ENCODE measurements around the gene CAMK2G.

CAMK2G gene

DNA sequence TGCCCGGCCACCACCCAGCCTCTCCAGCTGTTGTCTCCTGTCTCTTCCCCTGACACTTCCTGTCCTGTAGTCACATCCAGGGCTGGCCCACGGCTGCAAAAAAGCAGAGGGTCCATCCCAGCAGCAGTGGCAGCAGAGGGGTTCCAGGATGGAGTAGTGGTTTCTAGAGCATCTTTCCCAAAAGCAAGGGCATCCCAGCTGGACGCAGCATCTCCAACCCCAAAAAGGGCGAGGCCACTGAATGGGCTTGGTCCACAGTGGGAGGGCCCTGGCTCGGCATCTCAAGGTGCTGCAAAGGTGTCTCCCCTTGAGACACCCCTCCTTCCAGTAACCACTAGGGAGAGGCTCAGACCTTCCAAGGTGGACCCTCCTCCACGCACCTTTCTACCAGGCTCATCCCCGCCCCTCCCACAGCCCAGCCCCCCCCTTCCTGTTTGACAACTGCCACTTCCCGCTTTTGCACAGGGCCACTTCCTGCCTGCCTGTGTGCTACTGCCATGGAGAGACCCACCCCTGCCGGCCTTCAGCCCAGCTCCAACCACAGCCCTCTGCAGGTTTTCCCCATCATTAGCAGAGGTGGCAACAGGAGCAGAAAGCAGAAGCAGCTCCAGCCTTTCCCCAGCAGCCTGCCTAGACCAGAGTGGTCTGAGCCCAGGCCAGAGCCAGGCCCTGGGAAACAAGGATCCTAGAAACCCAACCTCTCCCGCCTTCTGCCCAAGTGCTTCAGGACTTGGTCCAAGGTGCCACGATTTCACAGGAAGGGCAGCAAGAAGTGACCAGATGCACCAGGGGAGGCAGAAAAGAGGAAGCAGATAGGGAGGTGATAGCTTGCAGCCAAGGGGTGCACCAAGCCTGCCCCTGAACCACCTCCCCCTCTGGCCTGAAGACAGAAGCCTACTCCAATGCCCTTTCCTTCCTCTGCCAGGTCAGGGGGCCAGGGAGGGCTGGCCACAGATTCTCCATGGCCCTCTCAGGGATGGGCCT, 8.6 kb downstream of the CAMK2G start:
- in situ Hi-C loops (cut with HindIII; ENCODE audit: low sequenced_read_pairs): no loop called here

- in situ Hi-C loops (cut with HindIII; ENCODE audit: low sequenced_read_pairs): no loop called here
These were observed 9.3 kb downstream of the CAMK2G start for GRCh38 chr10:73865107-73865458.

GRCh38 chr10:73864229-73864628, 10.1 kb downstream of the CAMK2G start:
- in situ Hi-C loops (cut with HindIII; ENCODE audit: low sequenced_read_pairs): no loop called here

DNA sequence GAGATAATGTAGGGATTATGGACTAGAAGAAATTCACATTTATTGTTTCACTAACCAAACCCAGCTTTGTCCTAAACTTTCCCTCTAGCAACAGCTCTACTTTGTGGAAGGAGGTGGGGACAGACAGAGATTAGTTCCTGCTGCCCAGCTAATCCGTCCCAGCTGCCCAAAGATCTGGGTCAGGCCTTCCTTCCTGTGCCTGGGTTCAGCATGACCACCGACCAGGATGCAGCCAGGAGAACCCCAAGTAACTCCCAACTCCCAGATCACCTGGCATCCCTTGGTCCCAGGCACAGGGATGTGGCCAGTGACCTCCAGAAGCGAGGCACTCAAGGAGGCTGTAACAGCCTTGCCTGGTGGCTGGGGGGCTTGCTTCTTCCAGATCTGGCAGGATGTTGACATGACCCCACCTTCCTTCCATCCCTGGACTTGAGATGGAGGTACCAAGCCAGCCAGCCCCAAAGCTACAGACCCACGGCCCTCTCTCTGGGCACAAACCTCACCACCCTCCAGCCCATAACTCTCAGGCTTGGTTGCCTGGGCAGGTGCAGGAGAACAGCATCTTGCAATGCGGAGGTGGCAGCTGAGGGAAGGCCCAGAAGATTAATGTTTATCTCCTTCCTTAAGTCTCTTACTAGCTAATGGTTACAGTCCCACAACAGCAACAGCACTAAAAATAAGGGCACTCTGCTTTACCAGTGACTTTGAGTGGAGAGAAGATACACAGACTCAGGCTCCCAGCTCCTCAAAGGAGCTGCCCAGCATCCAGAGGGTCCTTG, 11.1 kb downstream of the CAMK2G start:
- in situ Hi-C loops (cut with HindIII; ENCODE audit: low sequenced_read_pairs): no loop called here

GRCh38 chr10:73862011-73862410, 12.3 kb downstream of the CAMK2G start:
- in situ Hi-C loops (cut with HindIII; ENCODE audit: low sequenced_read_pairs): no loop called here

DNA sequence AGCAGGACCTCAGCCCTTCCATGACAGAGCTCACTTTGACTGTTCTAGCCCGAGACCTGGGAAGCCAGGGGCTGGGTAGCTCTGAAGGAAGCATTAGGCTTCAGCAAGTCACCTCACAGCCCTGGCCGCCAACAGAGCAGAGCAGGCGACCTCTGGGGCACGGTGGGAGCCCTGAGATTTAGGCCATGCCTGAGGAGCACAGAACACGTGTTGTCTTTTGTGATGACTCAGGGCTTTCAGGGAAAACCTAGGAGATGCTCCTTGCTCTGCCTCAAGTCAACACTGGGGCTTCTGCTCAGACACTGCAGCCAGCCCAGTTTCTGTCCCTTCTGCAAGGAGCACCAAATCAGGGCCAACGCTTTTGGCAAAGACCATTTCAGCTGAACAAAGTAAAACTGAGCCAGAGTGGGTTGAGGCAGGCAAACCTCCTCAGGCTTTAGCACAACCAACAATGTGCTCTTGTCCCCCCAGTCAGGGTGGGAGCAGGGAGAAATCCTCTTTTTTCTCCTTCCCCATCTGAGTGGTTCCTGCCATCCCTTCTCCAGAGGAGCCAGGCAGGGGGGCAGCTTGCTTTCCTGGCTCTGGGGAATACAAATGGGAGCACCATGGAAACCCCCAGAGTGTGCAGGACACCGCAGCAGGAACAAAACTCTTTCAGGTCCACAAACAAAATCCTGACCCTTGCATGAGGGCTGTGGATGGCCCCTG, 14.4 kb downstream of the CAMK2G start:
- in situ Hi-C loops (cut with HindIII; ENCODE audit: low sequenced_read_pairs): no loop called here

- in situ Hi-C loops (cut with HindIII; ENCODE audit: low sequenced_read_pairs): no loop called here
These were observed 14.9 kb downstream of the CAMK2G start for GRCh38 chr10:73859428-73859783.

DNA sequence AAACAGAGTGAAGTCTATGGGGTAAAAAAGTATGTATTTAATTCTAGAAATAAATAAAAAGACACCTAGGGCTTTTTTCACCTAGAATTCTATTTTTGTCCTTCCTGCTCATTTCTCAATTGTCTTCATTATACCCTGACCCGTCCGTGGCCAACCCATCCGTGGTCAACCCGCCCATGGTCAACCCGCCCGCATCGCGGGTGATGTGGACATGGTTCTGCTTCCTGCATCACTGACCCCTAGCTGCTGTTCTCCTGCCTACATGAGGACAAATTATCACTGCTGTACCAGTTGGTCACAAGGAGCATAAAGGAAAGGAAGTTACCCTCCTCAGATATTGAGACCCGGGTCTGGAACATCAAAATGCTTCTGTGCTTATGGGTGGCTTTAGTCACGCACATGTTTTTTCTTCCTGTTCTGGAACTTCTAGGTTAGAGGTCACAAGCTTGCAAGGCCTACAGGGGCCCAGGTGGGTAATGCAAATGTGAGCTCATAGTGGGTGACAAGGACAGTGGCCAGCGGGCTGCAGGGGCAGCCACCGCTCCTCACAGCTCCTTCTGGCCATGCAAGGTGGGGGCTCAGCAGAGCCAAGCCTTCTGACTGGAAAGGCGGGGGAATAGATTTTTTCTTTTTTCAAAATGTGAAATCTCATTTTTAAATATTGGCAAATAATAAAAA, 15.5 kb downstream of the CAMK2G start:
- in situ Hi-C loops (cut with HindIII; ENCODE audit: low sequenced_read_pairs): no loop called here

- in situ Hi-C loops (cut with HindIII; ENCODE audit: low sequenced_read_pairs): no loop called here
These were observed 16.2 kb downstream of the CAMK2G start for GRCh38 chr10:73858013-73858708.

- in situ Hi-C loops (cut with HindIII; ENCODE audit: low sequenced_read_pairs): no loop called here
These were observed 16.9 kb downstream of the CAMK2G start for GRCh38 chr10:73857446-73857845.

DNA sequence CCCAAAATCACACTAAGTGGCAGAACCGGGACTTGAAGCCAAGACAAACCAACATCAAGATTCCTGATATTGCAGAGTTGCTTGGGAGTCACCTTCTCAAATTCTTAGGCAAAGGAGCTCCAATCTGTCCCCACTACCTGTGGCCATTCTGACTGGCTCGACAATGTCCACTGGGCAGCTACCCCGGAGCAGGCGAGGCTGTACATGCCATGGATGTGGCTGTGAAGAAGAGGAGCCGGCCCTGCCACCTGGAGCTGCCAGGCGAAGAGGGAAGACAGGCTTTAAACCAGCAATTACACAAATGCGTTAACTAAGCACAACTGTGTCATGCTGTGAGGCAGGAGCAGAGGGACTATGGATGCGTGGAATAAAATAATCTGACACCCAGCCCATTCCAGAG, 18.1 kb downstream of the CAMK2G start:
- in situ Hi-C loops (cut with HindIII; ENCODE audit: low sequenced_read_pairs): no loop called here

DNA sequence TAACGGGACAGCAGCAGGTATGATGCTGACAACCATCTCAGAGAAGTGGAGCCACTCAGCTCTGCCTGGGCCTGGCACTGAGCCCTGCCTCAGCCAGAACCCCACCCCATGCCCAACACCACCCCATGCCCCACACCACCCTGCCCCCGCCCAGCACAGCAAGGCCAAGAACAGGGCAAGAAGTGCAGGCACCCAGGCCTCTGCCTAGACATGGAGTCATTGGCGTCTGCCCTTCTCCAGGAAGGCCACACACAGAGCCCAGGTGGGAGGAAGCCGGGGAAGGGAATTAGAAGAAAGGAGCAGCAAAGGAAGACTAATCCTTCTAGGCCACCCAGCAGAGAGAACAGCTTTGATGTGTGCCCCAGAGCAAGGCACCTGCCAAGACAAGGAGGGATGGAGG, 18.9 kb downstream of the CAMK2G start:
- in situ Hi-C loops (cut with HindIII; ENCODE audit: low sequenced_read_pairs): no loop called here

DNA sequence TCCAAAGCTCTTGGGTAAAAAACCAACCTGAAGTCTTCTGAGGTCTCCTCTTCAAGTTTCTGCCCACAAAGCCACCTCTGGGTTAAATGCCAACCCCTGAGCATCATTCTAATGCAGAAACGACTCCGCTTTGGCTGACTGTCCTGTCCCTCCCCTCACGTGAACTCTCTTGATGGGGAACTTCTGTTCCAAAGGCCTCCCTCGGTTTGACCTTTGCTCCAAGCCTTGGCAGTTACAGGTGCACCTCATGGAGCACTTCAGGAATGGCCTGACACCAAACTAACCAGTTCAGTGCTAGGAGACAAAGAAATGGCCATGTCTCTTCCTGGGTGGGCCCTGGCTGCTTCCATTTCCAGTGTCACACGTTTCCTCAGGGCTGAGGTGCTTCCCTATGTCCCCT, 20.0 kb downstream of the CAMK2G start:
- in situ Hi-C loops (cut with HindIII; ENCODE audit: low sequenced_read_pairs): no loop called here

DNA sequence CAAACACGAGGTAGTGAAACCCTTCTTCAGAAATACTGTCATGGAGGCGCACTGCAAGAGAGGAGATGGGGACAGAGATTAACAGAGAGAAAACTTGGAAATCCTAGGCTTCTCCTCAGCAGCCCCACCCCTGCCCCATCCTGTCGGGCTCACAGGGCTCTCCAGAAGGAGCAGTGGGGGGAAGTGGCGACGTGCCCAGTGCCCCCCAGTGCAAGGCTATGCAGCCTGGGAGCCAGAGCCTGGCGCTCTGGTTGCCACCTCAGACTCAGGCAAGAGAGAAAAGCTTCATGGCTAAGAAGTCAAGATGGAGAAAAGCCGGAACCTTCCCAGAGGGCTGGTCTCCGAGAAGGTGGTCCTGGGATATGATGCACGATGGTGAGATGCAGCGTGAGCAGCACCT, 21.2 kb downstream of the CAMK2G start:
- in situ Hi-C loops (cut with HindIII; ENCODE audit: low sequenced_read_pairs): no loop called here

GRCh38 chr10:73850863-73851461, 23.4 kb downstream of the CAMK2G start:
- in situ Hi-C loops (cut with HindIII; ENCODE audit: low sequenced_read_pairs): no loop called here

DNA sequence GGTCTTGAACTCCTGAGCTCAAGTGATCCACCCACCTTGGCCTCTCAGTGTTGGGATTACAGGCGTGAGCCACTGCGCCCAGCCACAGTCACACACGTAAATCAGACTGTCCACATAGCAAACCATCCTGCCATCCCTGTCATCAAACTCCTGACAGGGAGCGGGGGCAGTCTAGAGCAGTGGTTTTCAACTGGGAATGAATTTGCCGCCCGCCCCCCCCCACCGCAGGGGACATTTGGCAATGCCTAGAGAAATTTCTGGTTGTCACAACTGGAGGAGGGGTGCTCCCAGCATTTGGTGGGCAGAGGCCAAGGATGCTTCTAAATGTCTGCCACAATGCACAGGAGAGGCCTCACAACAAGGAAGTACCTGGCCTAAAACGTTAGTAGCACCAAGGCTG, 24.1 kb downstream of the CAMK2G start:
- in situ Hi-C loops (cut with HindIII; ENCODE audit: low sequenced_read_pairs): no loop called here

GRCh38 chr10:73848821-73849489, 25.4 kb downstream of the CAMK2G start:
- in situ Hi-C loops (cut with HindIII; ENCODE audit: low sequenced_read_pairs): no loop called here

- in situ Hi-C loops (cut with HindIII; ENCODE audit: low sequenced_read_pairs): no loop called here
These were observed 27.3 kb downstream of the CAMK2G start for GRCh38 chr10:73847031-73847430.

DNA sequence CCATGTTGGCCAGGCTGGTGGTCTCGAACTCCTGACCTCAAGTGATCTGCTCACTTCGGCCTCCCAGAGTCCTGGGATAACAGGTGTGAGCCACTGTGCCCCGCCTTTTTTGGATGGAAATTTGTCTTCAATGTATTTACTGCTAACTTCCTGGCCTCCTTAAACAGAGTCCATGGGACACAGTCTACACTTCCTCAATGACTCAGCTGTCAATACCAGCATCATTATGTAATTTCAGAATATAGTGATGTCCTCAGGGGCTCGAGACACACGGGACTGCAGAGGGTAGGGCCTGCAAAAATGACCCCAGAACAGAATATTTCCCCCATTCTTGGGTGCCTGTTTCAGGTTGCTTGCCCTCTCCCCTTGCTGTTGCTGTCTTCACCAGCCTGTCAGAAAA, 31.1 kb downstream of the CAMK2G start:
- in situ Hi-C loops (cut with HindIII; ENCODE audit: low sequenced_read_pairs): no loop called here

All from DLD1 (cell line).